MM.1S (cell line): ENCODE measurements around the gene RNF130.

Source experiments
- DNase-seq: peaks from one replicate; pipeline ENCODE4 v3.0.0-alpha.2; 2015
- H2AFZ ChIP-seq: fragments of 300-600 bp; sonication (generic); 2 replicates; pipeline ENCODE4 v1.6.0; 2016; ENCODE audit warnings: antibody characterized with exemption, low read length
- H3F3A ChIP-seq: fragments of 300-600 bp; sonication (generic); 2 replicates; pipeline ENCODE4 v1.6.1; 2016; ENCODE audit warnings: mild to moderate bottlenecking, antibody characterized with exemption, low read length, moderate library complexity, mixed read lengths; ENCODE audit not compliant: insufficient read depth
- H3K27ac ChIP-seq: fragments of 300-600 bp; sonication (generic); 2 replicates; pipeline ENCODE4 v1.5.1; 2016; ENCODE audit warnings: mild to moderate bottlenecking, low read length
- H3K27me3 ChIP-seq: fragments of 300-600 bp; sonication (generic); replicated peaks from 2 replicates; pipeline ENCODE4 v1.6.0; 2016; ENCODE audit warnings: low read length; ENCODE audit not compliant: insufficient read depth
- H3K36me3 ChIP-seq: fragments of 300-600 bp; sonication (generic); replicated peaks from 2 replicates; pipeline ENCODE4 v1.6.1; 2016; ENCODE audit warnings: mild to moderate bottlenecking, low read length, mixed read lengths; ENCODE audit not compliant: insufficient read depth
- H3K4me1 ChIP-seq: fragments of 300-600 bp; sonication (generic); 2 replicates; pipeline ENCODE4 v1.6.1; 2016; ENCODE audit warnings: low read length, mixed read lengths
- H3K4me2 ChIP-seq: fragments of 300-600 bp; sonication (generic); 2 replicates; pipeline ENCODE4 v1.6.0; 2016; ENCODE audit warnings: low read depth, low read length
- H3K4me3 ChIP-seq: fragments of 300-600 bp; sonication (generic); 2 replicates; pipeline ENCODE4 v1.5.1; 2016; ENCODE audit warnings: low read length, mixed read lengths
- H3K79me2 ChIP-seq: fragments of 300-600 bp; sonication (generic); 2 replicates; pipeline ENCODE4 v1.6.1; 2016; ENCODE audit warnings: mixed run types, low read length, mixed read lengths
- H3K9ac ChIP-seq: fragments of 300-600 bp; sonication (generic); 2 replicates; pipeline ENCODE4 v1.6.1; 2016; ENCODE audit warnings: low read length, mixed read lengths
- H3K9me2 ChIP-seq: fragments of 300-600 bp; sonication (generic); replicated peaks from 2 replicates; pipeline ENCODE4 v1.6.1; 2016; ENCODE audit warnings: mild to moderate bottlenecking, low read length, mixed read lengths; ENCODE audit not compliant: insufficient read depth
- H3K9me3 ChIP-seq: fragments of 300-600 bp; sonication (generic); replicated peaks from 2 replicates; pipeline ENCODE4 v1.6.1; 2016; ENCODE audit warnings: mild to moderate bottlenecking, low read length, mixed read lengths; ENCODE audit not compliant: insufficient read depth
- H4K20me1 ChIP-seq: fragments of 300-600 bp; sonication (generic); 2 replicates; pipeline ENCODE4 v1.6.1; 2016; ENCODE audit warnings: mild to moderate bottlenecking, low read length, moderate library complexity, mixed read lengths; ENCODE audit not compliant: insufficient read depth
- CTCF ChIP-seq: fragments of 300-600 bp; sonication (generic); IDR thresholded peaks from 2 replicates; pipeline ENCODE4 v1.5.1; 2016; ENCODE audit warnings: antibody characterized with exemption, low read length, mixed read lengths
- EZH2 ChIP-seq: fragments of 300-600 bp; sonication (generic); optimal IDR thresholded peaks from 2 replicates; pipeline ENCODE3; 2017; ENCODE audit warnings: low read depth, mild to moderate bottlenecking, antibody characterized with exemption, low read length, mixed read lengths
- EZH2phosphoT487 ChIP-seq: fragments of 300-600 bp; sonication (generic); IDR thresholded peaks from 2 replicates; pipeline ENCODE4 v1.6.1; 2018; ENCODE audit warnings: antibody characterized with exemption, low read length

Gene RNF130

DNA sequence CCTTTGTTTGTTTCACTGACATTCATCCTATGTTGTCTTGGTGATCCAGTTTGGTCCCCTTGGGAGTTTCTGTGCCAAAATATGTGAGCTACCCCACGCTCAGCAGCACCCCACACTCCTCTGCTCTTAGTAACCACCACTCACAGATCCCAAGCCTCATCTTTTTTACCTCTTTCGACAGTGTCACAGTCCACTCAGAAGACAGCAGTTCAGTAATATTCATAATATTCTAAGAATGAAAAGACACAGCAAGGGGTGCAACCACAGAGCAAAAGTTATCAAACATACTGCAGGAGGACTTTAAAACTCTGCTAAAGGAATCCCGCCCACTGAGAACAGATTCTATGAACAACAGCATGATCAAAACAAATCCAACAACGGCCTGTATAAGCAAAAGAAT, 28.2 kb downstream of the RNF130 start:
- Histone ChIP-seq H3K9me3 (no peaks in the 10 kb centered on the region), H3K4me3 (no peak overlapping the region), H2AFZ (no peak overlapping the region), H3F3A (no peaks in the 10 kb centered on the region), H3K36me3 (no peaks in the 10 kb centered on the region), H3K79me2 (no peaks in the 10 kb centered on the region), H3K4me2 (no peak overlapping the region), H3K27me3 (0 out of 2 replicates have a peak, but pooled peaks cover 5% of the 10 kb centered on the region), H3K9me2 (no peaks in the 10 kb centered on the region), H4K20me1 (no peaks in the 10 kb centered on the region), H3K9ac (no peak overlapping the region), H3K27ac (no peak overlapping the region), H3K4me1 (no peaks in the 10 kb centered on the region)
- TF ChIP-seq EZH2phosphoT487 (no peak), EZH2 (no peak), CTCF (no peak)
- DNase-seq: no peak

DNA sequence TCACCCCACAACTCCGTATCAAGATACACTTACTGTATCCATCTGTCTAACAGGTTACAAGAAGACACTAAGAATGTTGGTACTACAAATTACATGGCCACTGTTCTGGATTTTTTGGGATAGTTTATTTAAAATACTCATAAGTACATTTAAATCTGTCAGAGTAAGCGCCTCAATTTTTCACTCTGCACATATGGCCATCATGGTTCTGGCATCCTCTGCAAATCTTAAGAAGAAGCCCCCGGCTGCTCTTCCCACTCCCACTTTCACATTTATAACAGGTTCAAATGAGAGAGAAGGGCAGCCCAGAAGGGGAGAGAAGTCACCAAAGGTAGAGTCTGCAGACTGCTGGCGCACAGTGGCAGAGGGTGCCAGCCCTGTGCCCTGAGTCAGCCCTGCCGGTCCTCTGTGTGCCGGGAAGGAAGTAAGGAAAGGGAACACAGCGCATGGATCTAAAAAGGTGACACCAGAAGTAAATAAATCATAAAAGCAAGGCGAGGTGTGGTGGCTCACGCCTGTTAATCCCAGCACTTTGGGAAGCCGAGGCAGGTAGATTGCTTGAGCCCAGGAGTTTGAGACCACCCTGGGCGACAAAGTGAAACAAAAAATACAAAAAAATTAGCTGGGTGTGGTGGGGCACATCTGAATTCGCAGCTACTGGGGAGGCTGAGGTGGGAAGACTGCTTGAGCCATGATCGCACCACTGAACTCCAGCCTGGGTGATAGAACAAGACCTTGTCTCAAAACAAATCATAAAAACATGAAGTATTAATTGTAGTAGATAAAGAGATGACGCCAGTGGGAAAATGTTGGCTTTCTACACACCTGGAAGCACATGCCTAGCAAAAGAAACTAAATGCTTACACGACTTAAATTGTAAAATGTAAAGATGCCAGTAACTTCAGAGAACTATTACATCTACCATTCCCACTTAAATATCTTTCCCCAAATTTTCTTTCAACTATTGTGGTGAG, 30.0 kb downstream of the RNF130 start:
- no peak for TF ChIP-seq EZH2
- no peak for TF ChIP-seq CTCF
- no peak for TF ChIP-seq EZH2phosphoT487
- no peaks in the 10 kb centered on the region for H3K9me2 ChIP-seq
- no peaks in the 10 kb centered on the region for H4K20me1 ChIP-seq
- H3F3A ChIP-seq: no peaks in the 10 kb centered on the region
- no peak overlapping the region for H2AFZ ChIP-seq
- H3K27ac ChIP-seq: no peak overlapping the region
- no peaks in the 10 kb centered on the region for H3K4me1 ChIP-seq
- no peak for DNase-seq
- 0 out of 2 replicates have a peak, but pooled peaks cover 5% of the 10 kb centered on the region for H3K27me3 ChIP-seq
- no peaks in the 10 kb centered on the region for H3K36me3 ChIP-seq
- H3K79me2 ChIP-seq: no peaks in the 10 kb centered on the region
- no peak overlapping the region for H3K4me2 ChIP-seq
- H3K4me3 ChIP-seq: no peak overlapping the region
- no peak overlapping the region for H3K9ac ChIP-seq
- H3K9me3 ChIP-seq: no peaks in the 10 kb centered on the region

- no peak overlapping the region for H3K9ac ChIP-seq
Observed at GRCh38 chr5:180040287-180041214, 31.0 kb downstream of the RNF130 start.

More at GRCh38 chr5:180040287-180041214, 31.0 kb downstream of the RNF130 start:
- Histone ChIP-seq H3K79me2 (no peaks in the 10 kb centered on the region), H3K27me3 (0 out of 2 replicates have a peak, but pooled peaks cover 5% of the 10 kb centered on the region), H3K36me3 (no peaks in the 10 kb centered on the region), H3K27ac (no peak overlapping the region), H2AFZ (no peak overlapping the region), H3K4me1 (no peaks in the 10 kb centered on the region), H3K9me2 (no peaks in the 10 kb centered on the region), H3K4me2 (no peak overlapping the region), H3K9me3 (no peaks in the 10 kb centered on the region), H4K20me1 (no peaks in the 10 kb centered on the region), H3K4me3 (no peak overlapping the region), H3F3A (no peaks in the 10 kb centered on the region)
- DNase-seq: no peak
- TF ChIP-seq EZH2phosphoT487: no peak
- no peak for TF ChIP-seq EZH2
- no peak for TF ChIP-seq CTCF
